Endodermal cell (in vitro differentiated cells): ENCODE results near the gene NDUFB4. TPM values are rescaled to one million over a fixed set of nuclear protein-coding genes. Genes with fewer than 3 reads are reported as not detected.

Experiments
- DNase-seq: peaks from one replicate; pipeline ENCODE4 v3.0.0-alpha.2; 2017
- H3K27ac ChIP-seq: 2 replicates; pipeline ENCODE4 v1.5.1; 2013; ENCODE audit warnings: mild to moderate bottlenecking, low read depth, low read length, moderate library complexity
- H3K27me3 ChIP-seq: 2 replicates; pipeline ENCODE4 v1.6.1; 2013; ENCODE audit warnings: mild to moderate bottlenecking, low read length, moderate library complexity; ENCODE audit not compliant: insufficient read depth, control insufficient read depth, poor library complexity, severe bottlenecking
- H3K36me3 ChIP-seq: 2 replicates; pipeline ENCODE4 v1.7.0; 2013; ENCODE audit warnings: mild to moderate bottlenecking, low read length, moderate library complexity; ENCODE audit not compliant: control insufficient read depth, insufficient read depth
- H3K4me1 ChIP-seq: one replicate; pipeline ENCODE4 v1.7.0; 2013; ENCODE audit warnings: low read length; ENCODE audit not compliant: control insufficient read depth, insufficient read depth
- H3K4me3 ChIP-seq: 2 replicates; pipeline ENCODE4 v1.5.1; 2013; ENCODE audit warnings: mild to moderate bottlenecking, low read length, moderate library complexity
- H3K9ac ChIP-seq: 2 replicates; pipeline ENCODE4 v1.6.1; 2013; ENCODE audit warnings: mild to moderate bottlenecking, low read length, moderate library complexity; ENCODE audit not compliant: poor library complexity, severe bottlenecking; ENCODE audit errors: extremely low read depth
- H3K9me3 ChIP-seq: 2 replicates; pipeline ENCODE4 v1.6.1; 2013; ENCODE audit warnings: mild to moderate bottlenecking, low read length, moderate library complexity; ENCODE audit not compliant: control insufficient read depth
- H3K27ac Mint-ChIP-seq: 2 replicates; pipeline ENCODE4 v1.8.0; 2020; ENCODE audit warnings: mixed read lengths
- H3K27me3 Mint-ChIP-seq: 2 replicates; pipeline ENCODE4 v1.8.0; 2021; ENCODE audit warnings: mild to moderate bottlenecking, mixed read lengths; ENCODE audit not compliant: insufficient read depth
- H3K36me3 Mint-ChIP-seq: 2 replicates; pipeline ENCODE4 v1.8.0; 2020; ENCODE audit warnings: low read depth, mixed read lengths
- H3K4me1 Mint-ChIP-seq: 2 replicates; pipeline ENCODE4 v1.8.0; 2020; ENCODE audit warnings: mixed read lengths
- H3K4me3 Mint-ChIP-seq: 2 replicates; pipeline ENCODE4 v1.8.0; 2020; ENCODE audit warnings: mild to moderate bottlenecking, moderate library complexity, mixed read lengths
- H3K9me3 Mint-ChIP-seq: 2 replicates; pipeline ENCODE4 v1.8.0; 2020; ENCODE audit warnings: mild to moderate bottlenecking, mixed read lengths
- CTCF ChIP-seq: fragments of 200-600 bp; sonication (generic); conservative IDR thresholded peaks from 2 replicates; pipeline ENCODE4 v1.5.0; 2021; ENCODE audit warnings: antibody characterized with exemption, mild to moderate bottlenecking
- WGBS, 2 experiments: methylation state at CpG; one replicate each; pipeline versions ENCODE4 v1.1.5 to v1.1.7; 2013; ENCODE audit warnings: missing lambda C conversion rate in 2 of 2, mixed read lengths in 1 of 2; ENCODE audit not compliant: insufficient coverage in 1 of 2, insufficient read length in 1 of 2; 5-methylcytosine and 5-hydroxymethylcytosine counted together
- total RNA-seq, 2 donors: library from RNA; stranded (reverse); fragmentation: NEBNext Ultra II Directional in 1 of 2; extraction: Animal tissue kit (Norgen Biotek cat#: 25700) in 1 of 2; gene quantifications; 2 replicates in 1 of 2; 3 replicates in 1 of 2; pipeline ENCODE4 v1.2.1, GENCODE V29; 2021

NDUFB4 gene
- total RNA-seq, 2 donors from 2014 or later = 144 to 181 TPM

- Mint-ChIP-seq H3K27me3 (peaks cover 14% of the 10 kb centered on the region), H3K4me1 (peaks cover 24% of the 10 kb centered on the region), H3K4me3 (no peak overlapping the region), H3K9me3 (no peaks in the 10 kb centered on the region), H3K27ac (no peak overlapping the region), H3K36me3 (no peaks in the 10 kb centered on the region)
- Histone ChIP-seq H3K4me3 (no peak overlapping the region), H3K27me3 (no peaks in the 10 kb centered on the region), H3K9ac (no peak overlapping the region), H3K36me3 (no peaks in the 10 kb centered on the region), H3K9me3 (no peaks in the 10 kb centered on the region), H3K4me1 (no peaks in the 10 kb centered on the region), H3K27ac (no peak overlapping the region)
- TF ChIP-seq CTCF = no peak
- no peak for DNase-seq
Measured at GRCh38 chr3:120557115-120557514, 39.0 kb upstream of the NDUFB4 start.

DNA sequence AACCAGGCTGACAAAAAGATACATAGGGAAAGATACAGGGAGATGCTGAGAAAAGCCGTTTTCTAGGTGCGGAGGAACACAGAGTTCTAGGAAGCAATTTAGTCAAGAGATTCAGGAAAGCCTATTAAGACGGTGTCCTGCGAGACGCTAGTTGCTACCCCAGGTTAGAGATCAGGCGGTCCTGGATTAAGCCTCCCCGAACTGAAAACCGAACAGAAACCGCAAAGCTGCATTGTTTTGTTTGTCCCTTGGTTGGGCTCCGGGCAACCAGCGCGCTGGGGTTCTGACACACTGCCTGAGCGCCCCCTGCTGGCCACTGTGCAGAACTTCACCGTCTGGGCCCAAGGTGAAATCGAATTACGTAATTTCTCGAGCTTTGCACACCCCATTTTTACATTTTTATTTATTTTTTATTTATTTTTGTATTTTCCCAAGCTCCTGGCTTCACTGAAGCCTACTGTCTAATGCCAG, 37.3 kb upstream of the NDUFB4 start:
- 4 to 5% methylated on average over 12 to 17 of the region's 17 CpGs for WGBS, 2 experiments
- Mint-ChIP-seq H3K27ac (peak overlapping the region; percentile 80), H3K4me1 (peaks cover 34% of the 10 kb centered on the region), H3K9me3 (no peaks in the 10 kb centered on the region), H3K4me3 (peak overlapping the region; percentile 72), H3K36me3 (no peaks in the 10 kb centered on the region), H3K27me3 (peaks cover 12% of the 10 kb centered on the region)
- peak overlapping the region; percentile 89 for H3K27ac ChIP-seq
- no peaks in the 10 kb centered on the region for H3K4me1 ChIP-seq
- H3K9me3 ChIP-seq = no peaks in the 10 kb centered on the region
- peak overlapping the region; percentile 77 for H3K4me3 ChIP-seq
- peak; percentile 99 for TF ChIP-seq CTCF
- H3K9ac ChIP-seq = peak overlapping the region; percentile 66
- DNase-seq = peak; percentile 94
- no peaks in the 10 kb centered on the region for H3K27me3 ChIP-seq
- H3K36me3 ChIP-seq = no peaks in the 10 kb centered on the region

DNA sequence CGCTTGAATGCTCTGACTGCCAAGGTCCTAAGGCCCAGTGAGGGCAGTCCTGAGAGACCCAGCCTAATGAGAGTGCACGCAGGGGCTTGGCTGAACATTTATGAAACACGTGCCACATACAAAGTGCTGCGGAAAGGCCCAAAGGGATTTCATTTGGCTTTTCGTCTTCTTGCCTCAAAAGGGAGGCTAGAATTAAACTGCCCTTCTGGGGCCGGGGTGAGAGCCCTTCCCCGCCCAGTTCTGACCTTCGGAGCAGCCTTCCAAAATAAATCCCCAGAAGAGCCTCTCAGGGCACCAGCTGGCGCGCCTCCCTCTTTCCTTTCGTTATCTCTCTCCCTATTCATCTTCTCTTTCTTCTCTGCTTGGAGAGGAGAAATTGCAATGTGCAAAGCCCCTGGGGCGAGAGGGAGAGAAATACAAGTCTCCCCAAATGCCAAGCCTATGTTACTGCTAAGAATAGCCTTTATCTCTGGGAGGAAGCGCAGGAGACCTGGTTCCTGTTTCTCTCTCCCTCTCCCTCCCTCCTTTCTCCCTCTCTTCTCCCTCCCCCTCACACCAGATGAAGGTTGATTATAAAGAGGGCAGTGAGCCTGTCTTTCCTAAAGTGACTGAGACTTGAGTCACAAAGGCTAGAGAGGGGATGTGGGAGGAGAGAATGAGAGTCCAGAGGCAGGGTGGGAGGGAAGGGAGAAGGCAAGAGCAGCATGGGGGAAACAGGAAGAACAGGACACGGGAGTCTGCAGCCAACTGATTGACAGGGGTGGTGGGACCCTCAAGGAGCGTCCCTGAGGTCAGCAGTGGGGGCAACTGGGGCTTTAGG, 36.7 kb upstream of the NDUFB4 start:
- Mint-ChIP-seq H3K36me3 (no peaks in the 10 kb centered on the region), H3K4me1 (peaks cover 38% of the 10 kb centered on the region), H3K4me3 (peak overlapping the region; percentile 72), H3K27me3 (peaks cover 12% of the 10 kb centered on the region), H3K27ac (peak overlapping the region; percentile 91), H3K9me3 (no peaks in the 10 kb centered on the region)
- Histone ChIP-seq H3K27ac (peak overlapping the region; percentile 89), H3K9ac (peak overlapping the region; percentile 66), H3K27me3 (no peaks in the 10 kb centered on the region), H3K4me3 (peak overlapping the region; percentile 77), H3K36me3 (no peaks in the 10 kb centered on the region), H3K9me3 (no peaks in the 10 kb centered on the region), H3K4me1 (no peaks in the 10 kb centered on the region)
- WGBS, 2 experiments = 2 to 17% methylated on average over 7 to 15 of the region's 15 CpGs
- no peak for TF ChIP-seq CTCF
- peak; percentile 77 for DNase-seq
